Activated T-cell treated with anti-CD3 and anti-CD28 coated beads, Interleukin-2, amount 50 U/mL, for 24 hours (primary cell): ENCODE data around the gene ASAP2.
A peak's percentile ranks its signal among the peaks of the same experiment; 100 is the strongest.

Experiments used
- DNase-seq: peaks from one replicate; pipeline ENCODE4 v3.0.0-alpha.2; 2020
- H3K27ac Mint-ChIP-seq: 2 replicates; pipeline ENCODE4 v1.8.0; 2020; ENCODE audit warnings: mild to moderate bottlenecking, mixed read lengths
- H3K27me3 Mint-ChIP-seq: 2 replicates; pipeline ENCODE4 v1.8.0; 2020; ENCODE audit warnings: mixed read lengths
- H3K36me3 Mint-ChIP-seq: 2 replicates; pipeline ENCODE4 v1.8.0; 2020; ENCODE audit warnings: low read depth, mixed read lengths
- H3K4me1 Mint-ChIP-seq: 2 replicates; pipeline ENCODE4 v1.8.0; 2020; ENCODE audit warnings: low read depth, mixed read lengths
- H3K4me3 Mint-ChIP-seq: 2 replicates; pipeline ENCODE4 v1.8.0; 2020; ENCODE audit warnings: mild to moderate bottlenecking, moderate library complexity, mixed read lengths
- H3K9me3 Mint-ChIP-seq: 2 replicates; pipeline ENCODE4 v1.8.0; 2020; ENCODE audit warnings: mixed read lengths

ASAP2 gene

DNA sequence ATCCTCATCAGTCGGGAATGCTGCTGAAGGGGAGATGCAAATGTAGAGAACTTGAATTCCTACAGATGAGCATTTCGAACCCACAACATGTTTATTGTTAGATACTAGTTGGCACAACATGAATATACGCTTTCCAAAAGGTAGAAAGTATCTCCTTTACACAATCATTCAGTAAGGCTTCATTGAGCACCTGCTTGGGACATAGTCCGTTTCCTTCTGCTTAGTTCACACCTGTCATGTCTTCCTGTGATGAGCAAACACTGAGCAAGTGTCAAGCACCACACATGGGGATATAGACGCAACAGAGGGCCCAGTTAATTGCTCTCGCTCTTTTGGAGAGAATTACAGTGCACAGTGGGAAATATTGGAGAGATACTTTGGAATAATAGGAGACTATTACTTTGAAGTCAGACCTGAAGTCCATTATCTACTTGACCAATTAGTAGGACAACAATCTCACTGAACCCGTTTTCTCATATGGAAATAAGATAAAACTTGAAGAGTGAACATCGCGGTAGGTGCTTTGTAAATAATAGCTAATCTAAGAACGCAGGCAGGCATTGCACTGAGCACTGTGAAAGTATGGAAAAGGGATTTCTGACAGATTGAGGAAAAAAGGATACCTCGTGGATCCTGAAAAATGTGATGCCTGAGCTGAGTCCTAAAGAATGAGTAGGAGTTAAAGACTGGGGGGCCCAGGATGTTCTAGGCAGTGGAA, 218.0 kb downstream of the ASAP2 start:
- no peak for DNase-seq
- peaks cover 37% of the 10 kb centered on the region for H3K36me3 Mint-ChIP-seq
- H3K4me3 Mint-ChIP-seq: no peak overlapping the region
- H3K27ac Mint-ChIP-seq: no peak overlapping the region
- no peaks in the 10 kb centered on the region for H3K27me3 Mint-ChIP-seq
- peaks cover 35% of the 10 kb centered on the region for H3K4me1 Mint-ChIP-seq
- H3K9me3 Mint-ChIP-seq: no peaks in the 10 kb centered on the region

DNA sequence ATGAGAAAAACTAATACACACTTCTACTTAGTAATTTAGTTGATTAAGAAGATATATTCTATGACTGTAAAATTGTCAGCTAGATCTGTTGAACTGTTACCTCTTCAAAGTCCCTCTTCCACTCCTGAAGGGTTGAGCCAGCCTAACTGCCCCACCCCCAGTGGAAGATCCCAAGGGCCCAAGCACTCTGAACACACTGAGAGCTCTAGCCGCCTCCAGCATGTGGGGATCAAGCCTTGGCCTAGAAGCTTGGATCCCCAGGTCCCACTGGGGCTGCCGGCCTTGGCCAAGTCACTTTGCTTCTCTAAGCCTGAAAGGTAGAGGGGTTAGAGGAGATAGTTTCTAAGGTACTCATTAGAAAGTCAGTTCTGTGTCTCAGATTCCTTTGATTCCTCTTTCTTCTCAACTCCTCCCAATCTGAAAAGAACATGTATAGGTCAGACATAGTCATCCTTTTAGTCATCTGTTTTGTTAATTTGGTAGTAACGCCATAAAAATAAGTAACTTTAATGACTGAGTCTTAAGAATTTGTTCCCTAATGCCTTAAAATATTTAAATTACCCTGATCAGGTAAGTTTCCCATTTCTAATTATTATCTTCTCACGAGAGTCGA, 222.5 kb downstream of the ASAP2 start:
- no peak overlapping the region for H3K27ac Mint-ChIP-seq
- peaks cover 23% of the 10 kb centered on the region for H3K4me1 Mint-ChIP-seq
- no peaks in the 10 kb centered on the region for H3K27me3 Mint-ChIP-seq
- H3K36me3 Mint-ChIP-seq: peaks cover 56% of the 10 kb centered on the region
- no peak overlapping the region for H3K4me3 Mint-ChIP-seq
- no peaks in the 10 kb centered on the region for H3K9me3 Mint-ChIP-seq
- no peak for DNase-seq

DNA sequence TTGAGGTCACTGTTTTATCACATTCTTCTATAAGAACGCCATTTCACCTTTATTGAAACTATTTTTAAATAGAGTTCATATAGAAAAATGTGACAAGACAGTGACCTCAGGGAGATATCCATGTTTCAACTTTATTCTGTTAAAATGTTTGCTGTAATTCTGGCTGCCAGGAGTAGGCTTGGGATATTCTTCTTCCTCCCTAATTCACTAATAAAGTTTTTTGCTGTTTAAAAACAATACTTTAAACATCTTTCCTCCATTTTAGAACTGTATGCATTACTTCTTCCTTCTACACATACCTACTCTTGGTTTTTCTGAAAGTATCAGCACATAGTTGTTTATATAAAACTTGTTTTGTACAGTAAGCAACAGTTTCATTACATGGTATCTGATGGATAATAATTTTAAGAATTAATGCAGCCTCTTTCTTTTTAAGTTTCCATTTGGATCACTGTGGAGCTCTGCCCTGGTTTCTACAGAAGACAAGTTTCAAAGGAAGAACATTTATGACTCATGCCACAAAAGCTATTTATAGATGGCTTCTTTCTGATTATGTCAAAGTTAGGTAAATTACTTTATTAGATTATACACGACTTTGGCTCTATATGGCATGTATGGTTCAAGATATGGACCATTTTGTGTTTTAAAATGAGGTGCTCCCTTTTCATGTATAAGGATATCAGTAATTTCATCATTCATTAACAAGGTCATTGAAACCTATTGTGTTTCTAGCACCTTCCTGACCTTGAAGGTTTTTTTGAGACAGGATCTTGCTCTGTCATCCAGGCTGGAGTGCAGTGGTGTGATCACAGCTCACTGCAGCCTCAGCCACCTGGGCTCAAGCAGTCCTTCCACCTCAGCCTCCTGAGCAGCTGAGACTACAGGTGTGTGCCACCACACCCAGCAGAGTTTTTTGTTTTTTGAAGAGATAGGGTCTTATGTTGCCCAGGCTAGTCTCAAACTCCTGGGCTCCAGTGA, 224.0 kb downstream of the ASAP2 start:
- DNase-seq: no peak

DNA sequence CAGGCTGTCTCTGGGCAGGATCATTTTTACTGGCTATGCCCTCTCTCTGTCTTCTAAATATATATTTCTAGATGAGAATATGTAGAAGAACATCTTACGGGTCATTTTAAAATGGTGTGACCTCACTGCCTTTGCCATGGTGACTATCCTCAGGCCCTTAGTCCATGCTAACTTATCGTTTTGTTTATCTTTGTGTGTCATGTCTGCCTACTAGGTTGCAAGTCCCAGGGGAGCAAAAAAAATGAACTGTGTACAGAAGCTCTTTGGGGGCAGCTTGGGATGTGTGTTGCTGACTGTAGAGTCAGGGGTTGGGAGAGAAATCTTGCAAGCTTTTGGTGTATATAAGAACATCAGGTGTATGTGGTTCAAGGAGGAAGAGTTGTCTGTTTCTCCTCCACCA, 227.9 kb downstream of the ASAP2 start:
- Mint-ChIP-seq H3K27me3 (no peaks in the 10 kb centered on the region), H3K4me3 (no peak overlapping the region), H3K36me3 (peaks cover 86% of the 10 kb centered on the region), H3K4me1 (peaks cover 16% of the 10 kb centered on the region), H3K27ac (peak overlapping the region; percentile 51), H3K9me3 (no peaks in the 10 kb centered on the region)
- no peak for DNase-seq

More for the DNA sequence above, 224.0 kb downstream of the ASAP2 start:
- H3K9me3 Mint-ChIP-seq: no peaks in the 10 kb centered on the region
- no peaks in the 10 kb centered on the region for H3K27me3 Mint-ChIP-seq
- H3K4me3 Mint-ChIP-seq: no peak overlapping the region
- H3K4me1 Mint-ChIP-seq: peaks cover 23% of the 10 kb centered on the region
- H3K36me3 Mint-ChIP-seq: peaks cover 68% of the 10 kb centered on the region
- H3K27ac Mint-ChIP-seq: peak overlapping the region; percentile 90

DNA sequence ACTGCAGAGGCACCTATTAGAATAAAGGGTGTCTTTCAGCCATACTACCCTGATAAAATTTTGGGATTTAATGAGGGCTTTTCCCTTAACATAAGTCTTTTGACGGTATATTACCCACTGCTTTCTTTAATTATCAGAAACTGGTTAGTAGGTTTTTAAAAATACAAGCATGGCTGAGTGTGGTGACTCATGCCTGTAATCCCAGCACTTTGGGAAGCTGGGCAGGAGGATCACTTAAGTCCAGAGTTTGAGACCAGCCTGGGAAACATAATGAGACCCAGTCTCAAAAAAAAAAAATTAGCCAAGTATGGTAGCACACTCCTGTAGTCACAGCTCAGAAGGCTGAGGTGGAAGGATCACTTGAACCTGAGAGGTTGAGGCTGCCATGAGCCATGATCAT, 232.9 kb downstream of the ASAP2 start:
- no peak overlapping the region for H3K27ac Mint-ChIP-seq
- H3K9me3 Mint-ChIP-seq: no peaks in the 10 kb centered on the region
- no peak for DNase-seq
- H3K4me1 Mint-ChIP-seq: peaks cover 7% of the 10 kb centered on the region
- H3K4me3 Mint-ChIP-seq: no peak overlapping the region
- H3K27me3 Mint-ChIP-seq: no peaks in the 10 kb centered on the region
- peaks cover 81% of the 10 kb centered on the region for H3K36me3 Mint-ChIP-seq

DNA sequence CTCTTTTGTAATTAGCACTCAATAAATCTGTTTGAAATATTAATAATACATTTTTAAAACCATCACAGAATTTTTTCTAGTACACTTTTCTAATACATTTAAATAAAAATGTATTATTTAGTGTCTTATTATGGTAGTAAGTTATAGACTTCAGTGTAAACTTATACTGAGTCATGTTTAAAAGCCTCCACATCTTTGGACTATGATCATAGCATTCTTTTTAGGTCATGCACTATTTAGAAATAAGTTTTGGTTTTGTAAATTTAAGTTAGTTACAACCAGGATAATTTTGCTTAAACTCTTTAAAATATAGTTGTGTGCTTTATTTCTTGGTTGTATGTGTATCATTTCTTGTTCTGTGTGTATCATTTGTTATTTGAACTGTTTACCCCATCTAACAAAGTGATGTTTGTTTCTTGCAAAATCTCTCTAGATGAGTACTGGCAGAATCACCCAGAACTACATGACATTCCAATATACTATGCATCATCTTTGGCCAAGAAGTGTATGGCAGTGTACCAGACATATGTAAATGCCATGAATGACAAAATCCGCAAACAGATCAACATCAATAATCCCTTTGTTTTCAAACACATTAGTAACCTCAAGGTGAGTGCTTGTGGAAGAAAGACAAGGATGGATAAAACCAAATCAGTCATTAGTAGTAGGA, 233.6 kb downstream of the ASAP2 start:
- no peaks in the 10 kb centered on the region for H3K9me3 Mint-ChIP-seq
- H3K4me1 Mint-ChIP-seq: peaks cover 11% of the 10 kb centered on the region
- H3K4me3 Mint-ChIP-seq: no peak overlapping the region
- peaks cover 81% of the 10 kb centered on the region for H3K36me3 Mint-ChIP-seq
- no peaks in the 10 kb centered on the region for H3K27me3 Mint-ChIP-seq
- H3K27ac Mint-ChIP-seq: no peak overlapping the region
- no peak for DNase-seq

DNA sequence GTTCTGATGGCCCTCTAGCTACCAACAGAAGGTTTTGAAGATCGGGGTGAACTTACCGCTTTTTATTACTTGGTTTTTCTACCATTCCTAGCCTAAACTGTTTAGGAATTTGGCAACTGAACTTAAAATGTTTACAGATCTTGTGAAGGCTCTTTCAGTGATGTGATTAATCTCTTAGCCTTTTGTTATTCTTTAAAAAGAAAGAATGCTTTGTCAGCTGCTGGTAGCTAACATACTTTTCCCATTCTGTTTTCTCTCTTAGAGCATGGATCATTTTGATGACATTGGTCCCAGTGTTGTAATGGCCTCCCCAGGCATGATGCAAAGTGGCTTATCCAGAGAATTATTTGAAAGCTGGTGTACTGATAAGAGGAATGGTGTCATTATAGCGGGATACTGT, 234.9 kb downstream of the ASAP2 start:
- Mint-ChIP-seq H3K27ac (no peak overlapping the region), H3K27me3 (no peaks in the 10 kb centered on the region), H3K4me3 (no peak overlapping the region), H3K4me1 (peaks cover 17% of the 10 kb centered on the region), H3K36me3 (peaks cover 85% of the 10 kb centered on the region), H3K9me3 (no peaks in the 10 kb centered on the region)
- DNase-seq: no peak

DNA sequence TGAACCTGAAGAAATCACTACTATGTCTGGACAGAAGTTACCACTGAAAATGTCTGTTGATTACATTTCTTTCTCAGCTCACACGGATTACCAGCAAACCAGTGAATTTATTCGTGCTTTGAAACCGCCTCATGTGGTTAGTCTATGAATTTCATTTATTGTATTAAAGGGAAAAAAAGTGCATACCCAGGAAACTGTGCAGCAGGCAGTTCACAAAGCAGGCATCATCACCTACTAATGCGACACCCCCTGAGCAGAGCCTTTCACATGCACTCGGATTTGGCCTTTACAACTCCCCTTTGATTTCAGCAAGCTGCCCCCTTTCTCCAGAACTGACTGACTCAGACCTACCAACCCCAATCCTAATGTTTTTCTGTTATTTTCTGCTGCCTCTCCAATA, 236.9 kb downstream of the ASAP2 start:
- Mint-ChIP-seq H3K36me3 (peaks cover 82% of the 10 kb centered on the region), H3K27me3 (no peaks in the 10 kb centered on the region), H3K27ac (peak overlapping the region; percentile 23), H3K4me3 (no peak overlapping the region), H3K9me3 (no peaks in the 10 kb centered on the region), H3K4me1 (peaks cover 17% of the 10 kb centered on the region)
- DNase-seq: no peak

DNA sequence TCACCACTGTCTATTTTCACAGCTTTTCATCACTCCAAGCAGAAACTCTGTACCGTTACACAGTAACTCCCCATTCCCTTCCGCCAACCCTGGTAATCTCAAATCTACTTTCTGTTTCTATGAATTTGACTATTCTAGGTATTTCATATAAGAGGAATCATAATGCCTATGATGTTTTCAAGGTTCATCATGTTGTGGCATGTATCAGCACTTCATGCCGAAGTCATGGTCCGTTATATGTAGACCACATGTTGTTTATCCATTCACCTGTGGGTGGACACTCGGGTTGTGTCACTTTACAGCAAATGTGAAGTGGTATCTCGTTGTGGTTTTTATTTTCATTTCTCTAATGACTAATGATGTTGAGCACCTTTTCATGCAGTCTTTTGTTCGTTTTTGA, 238.5 kb downstream of the ASAP2 start:
- Mint-ChIP-seq H3K9me3 (no peaks in the 10 kb centered on the region), H3K27ac (peak overlapping the region; percentile 63), H3K4me3 (no peak overlapping the region), H3K4me1 (peaks cover 17% of the 10 kb centered on the region), H3K36me3 (peaks cover 79% of the 10 kb centered on the region), H3K27me3 (no peaks in the 10 kb centered on the region)
- no peak for DNase-seq

DNA sequence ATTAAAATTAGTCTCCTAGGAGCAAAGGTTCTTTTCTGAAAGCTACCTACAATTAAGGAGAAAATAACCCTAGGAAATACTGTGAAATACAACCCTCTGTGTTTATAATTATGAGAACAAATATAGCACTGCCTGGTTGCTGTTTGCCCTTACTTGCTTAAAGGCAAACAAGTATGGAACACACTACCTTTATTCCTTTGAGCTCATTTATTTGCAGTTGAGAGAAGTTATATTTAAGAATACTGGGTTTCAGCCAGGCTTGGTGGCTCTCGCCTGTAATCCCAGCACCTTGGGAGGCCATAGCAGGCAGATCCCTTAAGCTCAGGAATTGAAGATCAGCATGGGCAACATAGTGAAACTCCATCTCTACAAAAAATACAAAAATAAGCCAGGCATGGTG, 244.6 kb downstream of the ASAP2 start:
- no peak for DNase-seq
- no peak overlapping the region for H3K4me3 Mint-ChIP-seq
- H3K36me3 Mint-ChIP-seq: peaks cover 77% of the 10 kb centered on the region
- no peaks in the 10 kb centered on the region for H3K4me1 Mint-ChIP-seq
- H3K9me3 Mint-ChIP-seq: no peaks in the 10 kb centered on the region
- no peak overlapping the region for H3K27ac Mint-ChIP-seq
- H3K27me3 Mint-ChIP-seq: no peaks in the 10 kb centered on the region
